EH (cell line): Measurements from ENCODE around the gene MRPS2.
"Not testable (repeated sequence)": the region's sequence is repeated elsewhere in the genome, so short reads cannot be mapped to it uniquely, and the experiment has no call there.

Source experiments
- DNase-seq: peaks from one replicate; pipeline ENCODE4 v3.0.0-alpha.2; 2015; ENCODE audit warnings: low read depth

MRPS2 gene

DNA sequence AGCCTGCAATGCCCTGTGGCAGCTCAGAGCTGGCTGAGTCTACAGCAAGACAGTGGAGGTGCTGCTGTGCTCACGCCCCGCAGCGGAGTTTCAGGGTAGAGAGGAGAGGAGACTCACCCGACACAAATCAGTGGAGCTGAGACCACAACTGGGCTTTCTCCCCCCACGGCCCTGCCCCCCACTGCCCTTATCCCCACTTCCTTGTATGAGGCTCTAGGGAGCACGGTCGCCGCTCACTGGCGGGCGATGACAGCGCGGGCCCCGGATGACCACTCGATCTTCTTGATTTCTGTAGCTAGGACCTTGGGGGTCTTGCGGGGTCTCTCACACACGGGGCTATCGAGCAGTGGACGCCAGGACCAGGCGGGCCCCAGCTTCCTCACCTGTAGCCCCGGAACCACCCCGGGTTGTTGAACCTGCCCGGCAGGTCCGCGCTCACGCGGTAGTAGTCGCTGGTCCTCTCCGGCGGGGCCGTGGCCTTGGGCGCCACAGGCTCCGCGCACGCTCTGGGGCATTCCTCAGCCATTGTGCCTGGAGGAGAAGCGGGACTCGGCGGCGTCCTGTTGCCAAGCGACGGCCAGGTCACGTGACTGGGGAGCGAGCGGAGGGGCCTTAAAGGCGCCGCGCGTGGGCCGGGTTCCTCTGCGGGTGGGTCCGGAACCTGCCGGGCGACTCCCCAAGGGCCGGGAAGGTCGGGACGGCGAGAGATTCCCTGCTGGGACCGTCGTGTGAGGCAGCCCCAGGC, 984 bp upstream of the MRPS2 start:
- DNase-seq, result peak; percentile 92

GRCh38 chr9:135500071-135500524, 384 bp upstream of the MRPS2 start:
- DNase-seq, result no peak

DNA sequence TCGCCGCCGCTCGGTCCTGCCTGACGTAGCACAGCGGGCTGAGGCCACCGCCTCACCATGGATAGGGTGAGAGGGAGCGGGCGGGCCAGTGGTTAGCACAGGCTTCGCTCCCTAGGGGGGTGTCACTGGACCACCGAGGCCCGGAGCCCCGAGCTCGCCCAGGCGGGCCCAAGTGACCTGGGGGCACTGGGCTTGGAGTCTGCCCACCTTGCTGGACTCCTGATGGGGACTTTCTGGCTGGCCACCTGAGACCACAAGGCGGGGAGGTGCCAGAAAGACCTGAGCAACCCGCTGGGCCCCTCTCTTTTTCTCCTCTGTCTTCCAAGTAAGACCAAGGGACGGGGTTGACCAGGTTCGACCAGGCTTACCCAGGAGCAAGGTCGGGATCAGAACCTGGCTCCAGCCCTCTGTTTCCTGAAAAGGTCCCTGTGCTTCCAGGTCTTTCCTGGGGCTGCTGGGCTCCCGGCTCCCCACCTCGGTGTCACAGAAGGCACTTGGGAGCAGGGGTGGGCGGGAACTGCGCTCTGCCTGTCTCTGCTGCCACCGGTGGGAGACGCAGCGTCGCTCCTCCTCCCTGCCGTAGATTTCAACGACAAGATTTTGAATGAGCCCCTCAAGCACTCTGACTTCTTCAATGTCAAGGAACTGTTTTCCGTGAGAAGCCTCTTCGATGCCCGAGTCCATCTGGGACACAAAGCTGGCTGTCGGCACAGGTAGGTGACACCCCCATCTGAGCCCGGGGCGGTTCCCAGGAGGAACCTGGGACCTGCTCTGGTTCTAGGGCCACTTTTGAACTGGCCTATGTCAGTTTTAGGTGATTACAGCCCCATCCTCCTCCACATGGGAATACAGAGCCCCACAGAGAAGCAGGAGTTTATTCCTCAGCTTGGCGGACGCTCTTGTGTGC, 1.0 kb downstream of the MRPS2 start:
- no peak for DNase-seq

DNA sequence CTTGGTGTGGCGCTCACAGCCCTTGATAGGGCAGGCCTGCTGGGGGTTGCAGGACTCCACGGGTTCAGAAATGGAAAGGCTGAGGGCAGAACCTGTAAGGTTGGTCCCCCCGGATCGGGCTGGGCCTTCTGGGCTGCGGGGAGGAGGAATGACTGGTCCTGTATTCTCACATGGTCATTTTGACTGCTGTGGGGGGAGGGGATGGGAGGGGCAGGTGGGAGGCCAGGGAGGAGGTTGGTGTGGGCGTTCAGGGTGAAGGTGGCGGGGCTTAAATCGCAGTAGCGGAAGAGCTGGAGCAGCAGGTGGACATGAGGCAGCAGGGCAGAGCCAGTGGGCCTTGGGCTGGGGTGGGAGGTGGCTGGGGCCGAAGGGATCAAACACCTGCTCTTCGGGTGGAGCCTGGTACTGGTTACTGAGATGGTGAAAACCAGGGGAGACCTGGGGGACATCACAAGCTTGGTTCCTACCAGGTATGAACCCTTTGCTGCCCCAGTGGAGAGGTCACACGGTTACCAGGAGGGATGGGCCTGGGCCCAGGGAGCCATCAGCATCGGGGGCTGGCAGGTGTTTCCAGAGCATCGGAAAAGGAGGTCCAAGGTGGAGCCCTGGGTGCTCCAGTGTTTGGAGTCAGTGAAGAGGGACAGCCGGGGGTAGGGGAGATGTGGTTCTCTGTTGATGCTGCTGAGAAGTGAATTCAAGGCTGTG, 1.8 kb downstream of the MRPS2 start:
- DNase-seq, result no peak

DNA sequence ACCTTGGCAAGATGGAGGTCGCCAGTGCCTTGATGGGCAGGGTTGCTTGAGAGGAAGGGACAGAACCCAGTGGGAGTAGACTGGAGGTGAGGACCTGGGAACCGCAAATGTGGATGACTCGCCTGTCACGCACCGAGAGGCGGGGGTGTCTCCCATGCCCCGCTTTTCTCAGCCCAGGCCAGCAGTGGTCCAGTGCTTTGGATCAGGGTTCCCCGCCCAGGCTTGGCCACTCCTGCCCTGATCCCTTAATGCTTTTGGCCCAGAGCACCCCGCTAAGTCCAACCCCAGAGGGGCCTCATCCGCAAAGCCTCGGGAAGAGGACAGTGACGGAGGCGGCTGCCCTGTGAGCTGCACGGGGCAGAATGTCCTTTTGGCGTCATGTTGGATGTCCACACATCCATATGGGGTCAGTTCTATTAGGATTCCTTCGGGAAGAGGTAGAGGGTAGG, 2.4 kb downstream of the MRPS2 start:
- no peak for DNase-seq

- DNase-seq, result no peak
Measured at GRCh38 chr9:135503371-135504261, 3.1 kb downstream of the MRPS2 start.

- DNase-seq, result peak; percentile 62
Measured at GRCh38 chr9:135504262-135505243, 4.1 kb downstream of the MRPS2 start.

- no peak for DNase-seq
Measured at GRCh38 chr9:135505406-135506187, 5.1 kb downstream of the MRPS2 start.

GRCh38 chr9:135506327-135507103, 6.0 kb downstream of the MRPS2 start:
- DNase-seq, result peak; percentile 14

- no peak for DNase-seq
Measured at GRCh38 chr9:135507104-135508035, 6.9 kb downstream of the MRPS2 start.

DNA sequence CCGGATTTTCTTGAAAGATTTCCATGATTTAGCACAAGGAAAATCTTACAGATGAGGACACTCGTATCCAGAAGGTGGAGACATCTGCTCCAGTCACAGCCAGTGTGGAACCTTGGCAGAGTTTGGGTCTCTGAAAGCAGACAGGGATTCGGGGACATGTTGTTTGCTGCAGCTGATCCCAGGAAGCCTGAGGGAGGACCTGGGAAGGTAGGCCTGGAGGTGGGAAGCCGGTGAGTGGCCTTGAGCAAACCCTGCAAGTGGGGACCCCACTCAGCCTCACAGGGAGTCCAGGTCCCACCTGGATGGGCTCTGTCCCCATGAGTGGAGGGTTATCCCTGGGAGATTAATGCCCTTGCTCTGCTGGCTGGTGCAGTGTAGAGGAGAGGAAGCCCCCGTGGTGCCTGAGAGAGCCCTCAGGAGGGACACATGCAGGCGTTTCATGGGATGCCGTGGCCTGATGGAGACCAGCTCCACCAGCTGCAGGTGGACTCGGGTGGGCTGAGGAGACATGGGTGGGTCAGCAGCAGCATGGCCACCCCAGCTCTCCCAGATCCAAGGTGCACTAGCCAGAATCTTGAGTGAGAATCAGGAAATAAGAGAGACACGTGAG, 7.8 kb downstream of the MRPS2 start:
- no peak for DNase-seq

- DNase-seq, result no peak
Measured at GRCh38 chr9:135509458-135509857, 9.0 kb downstream of the MRPS2 start.

DNA sequence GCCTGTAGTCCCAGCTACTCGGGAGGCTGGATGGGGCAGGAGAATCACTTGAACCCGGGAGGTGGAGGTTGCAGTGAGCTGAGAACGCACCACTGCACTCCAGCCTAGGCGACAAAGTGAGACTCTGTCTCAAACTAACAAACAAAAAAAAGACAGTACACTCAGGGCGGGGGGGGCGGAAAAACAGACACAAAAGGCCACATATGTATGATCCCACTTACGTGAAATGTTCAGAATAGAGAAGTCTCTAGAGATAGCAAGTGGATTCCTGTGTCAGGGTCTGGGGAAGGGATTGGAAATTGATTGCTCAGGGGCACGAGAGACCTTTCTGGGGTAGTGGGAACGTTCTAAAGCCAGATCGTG, 11.7 kb downstream of the MRPS2 start:
- DNase-seq, result no peak

- DNase-seq, result no peak
Measured at GRCh38 chr9:135512904-135513303, 12.4 kb downstream of the MRPS2 start.

DNA sequence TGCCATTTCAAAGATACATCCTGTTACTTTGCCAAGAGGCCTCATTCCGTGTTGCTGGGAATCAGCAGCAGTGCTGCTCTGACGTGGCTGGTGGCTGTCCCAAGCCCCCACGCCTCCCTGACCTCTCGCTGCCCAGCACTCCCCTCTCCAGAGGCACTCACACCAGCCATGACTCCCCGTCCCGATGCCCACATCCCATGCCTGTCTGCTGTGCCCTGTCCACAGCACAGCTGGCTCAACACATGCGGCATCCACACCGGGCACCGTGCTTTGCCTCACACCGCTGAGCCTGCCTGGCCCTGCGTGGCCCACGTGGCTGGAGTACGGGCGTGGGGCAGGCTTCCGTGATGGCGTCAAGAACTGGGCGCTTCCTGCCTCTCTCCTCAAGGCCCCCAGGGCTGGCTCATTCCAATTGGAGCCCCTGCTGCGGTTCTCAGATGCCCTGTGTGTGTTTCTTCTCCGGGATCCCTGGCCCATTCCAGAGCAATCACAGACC, 12.9 kb downstream of the MRPS2 start:
- DNase-seq, result no peak

DNA sequence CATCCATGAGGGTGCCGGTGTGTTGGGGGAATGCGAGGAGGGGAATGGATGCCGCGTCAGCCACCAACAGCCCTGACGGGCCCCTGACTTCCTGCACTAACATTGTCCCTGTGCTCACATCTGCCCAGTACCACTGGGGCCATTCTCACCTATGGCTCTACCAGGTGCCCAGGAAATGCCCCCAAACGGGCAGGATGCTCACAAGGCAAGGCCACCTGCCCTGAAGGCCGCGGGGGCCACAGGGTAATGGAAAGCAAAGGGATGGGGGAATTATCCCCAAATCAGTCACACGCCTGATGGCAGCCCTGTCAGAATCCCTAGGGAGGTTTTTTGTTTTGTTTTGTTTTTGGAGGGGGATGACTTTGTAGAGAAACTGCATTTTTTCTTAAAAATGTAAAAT, 13.4 kb downstream of the MRPS2 start:
- DNase-seq, result not testable (repeated sequence)
